GM20000 (cell line): ENCODE data around the gene PYGO2.
A peak's percentile ranks its signal among the peaks of the same experiment; 100 is the strongest.

ENCODE experiments used
- DNase-seq: peaks from one replicate; pipeline ENCODE4 v3.0.0; 2012; ENCODE audit warnings: low spot score
- TF ChIP-seq, protein P1 (sequence below): IDR thresholded peaks from 2 replicates; pipeline ENCODE4 v1.5.1; 2012; ENCODE audit warnings: mild to moderate bottlenecking, control low read depth; ENCODE audit errors: extremely low read depth, missing control alignments

PYGO2 gene

DNA sequence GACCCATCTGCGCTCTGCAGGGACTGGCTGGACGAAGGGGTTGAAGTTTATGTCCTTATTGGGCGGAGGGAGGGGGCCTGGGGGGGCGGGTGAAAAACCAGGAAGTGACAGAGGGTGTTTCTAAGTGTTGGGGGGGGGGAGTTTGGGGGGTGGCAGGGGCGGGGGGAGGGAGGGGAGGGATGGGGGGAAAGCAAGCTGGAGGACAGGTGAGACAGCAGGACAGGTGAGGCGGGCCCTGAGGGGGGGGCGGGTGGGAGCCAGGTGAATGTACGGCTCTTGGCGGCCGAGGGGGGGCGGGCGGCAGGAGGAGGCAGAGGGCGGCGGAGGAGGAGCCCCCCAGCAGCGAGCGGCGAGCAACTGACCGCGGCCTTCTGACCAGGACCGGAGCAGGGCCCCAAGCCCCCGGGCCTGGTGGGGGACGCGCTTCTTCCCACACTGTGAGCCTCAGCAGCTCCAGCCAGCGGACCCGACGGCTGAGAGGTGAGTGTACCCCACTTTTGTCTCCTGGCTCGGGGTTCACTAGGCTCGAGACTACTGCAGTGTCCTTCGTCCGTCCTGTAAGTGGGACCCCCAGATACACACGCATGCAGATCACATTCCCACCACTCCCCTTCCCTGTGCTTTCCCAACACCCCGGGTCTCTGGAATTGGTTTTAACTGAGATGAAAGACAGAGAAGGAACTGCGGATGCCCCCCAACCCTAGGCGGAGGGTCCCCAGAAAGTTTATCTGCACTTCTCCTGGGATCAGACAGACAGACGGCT, 41.1 kb upstream of the PYGO2 start, which contains the start of gene ZBTB7B:
Gene ZBTB7B, plus strand, starts transcription at position 339 of the 763 bp plus-strand sequence. CDS start 11,859 bp downstream, outside the sequence.
- DNase-seq = peak; percentile 81
- TF ChIP-seq, protein P1, sequence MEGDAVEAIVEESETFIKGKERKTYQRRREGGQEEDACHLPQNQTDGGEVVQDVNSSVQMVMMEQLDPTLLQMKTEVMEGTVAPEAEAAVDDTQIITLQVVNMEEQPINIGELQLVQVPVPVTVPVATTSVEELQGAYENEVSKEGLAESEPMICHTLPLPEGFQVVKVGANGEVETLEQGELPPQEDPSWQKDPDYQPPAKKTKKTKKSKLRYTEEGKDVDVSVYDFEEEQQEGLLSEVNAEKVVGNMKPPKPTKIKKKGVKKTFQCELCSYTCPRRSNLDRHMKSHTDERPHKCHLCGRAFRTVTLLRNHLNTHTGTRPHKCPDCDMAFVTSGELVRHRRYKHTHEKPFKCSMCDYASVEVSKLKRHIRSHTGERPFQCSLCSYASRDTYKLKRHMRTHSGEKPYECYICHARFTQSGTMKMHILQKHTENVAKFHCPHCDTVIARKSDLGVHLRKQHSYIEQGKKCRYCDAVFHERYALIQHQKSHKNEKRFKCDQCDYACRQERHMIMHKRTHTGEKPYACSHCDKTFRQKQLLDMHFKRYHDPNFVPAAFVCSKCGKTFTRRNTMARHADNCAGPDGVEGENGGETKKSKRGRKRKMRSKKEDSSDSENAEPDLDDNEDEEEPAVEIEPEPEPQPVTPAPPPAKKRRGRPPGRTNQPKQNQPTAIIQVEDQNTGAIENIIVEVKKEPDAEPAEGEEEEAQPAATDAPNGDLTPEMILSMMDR = no peak

DNA sequence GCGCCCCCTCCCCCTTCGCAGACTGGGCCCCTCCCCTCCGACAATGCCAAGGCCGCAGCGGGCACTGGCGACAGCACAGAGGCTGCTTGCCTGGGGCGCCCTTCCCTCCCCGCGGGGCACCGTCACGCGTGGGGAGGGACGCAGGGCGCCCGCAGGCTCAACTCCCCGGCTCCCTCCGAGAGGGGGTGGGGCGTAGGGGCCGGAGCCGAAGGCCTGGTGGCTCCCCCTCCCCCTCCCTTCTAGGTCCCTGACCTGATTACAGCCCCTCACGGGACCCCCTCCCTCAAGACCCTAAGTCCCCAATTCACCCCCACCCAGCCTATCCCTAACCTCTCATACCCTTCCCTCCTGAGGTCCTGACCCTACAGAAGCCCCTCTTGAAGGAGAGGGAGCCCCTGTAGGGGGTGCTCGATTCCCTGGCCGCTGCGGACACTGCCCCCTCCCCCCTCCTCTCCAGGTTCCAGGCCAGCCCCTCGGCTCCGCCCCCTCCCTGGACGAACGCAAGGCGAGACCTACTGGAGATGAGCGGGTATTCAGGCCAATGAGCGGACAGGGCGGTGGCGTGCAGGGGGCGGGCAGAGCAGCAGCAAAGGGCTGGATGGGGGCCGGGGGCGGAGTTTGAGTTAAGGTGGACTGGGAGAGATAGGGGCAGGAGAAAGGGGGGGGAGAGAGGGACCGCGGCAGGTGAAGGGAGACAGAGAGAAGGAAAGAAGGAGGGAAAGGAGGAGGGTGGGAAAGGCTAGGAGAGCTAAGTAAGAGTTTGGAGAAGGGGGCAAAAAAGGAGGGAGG, 40.3 kb upstream of the PYGO2 start:
- DNase-seq = peak; percentile 99
- TF ChIP-seq, protein P1 = peak; percentile 47

DNA sequence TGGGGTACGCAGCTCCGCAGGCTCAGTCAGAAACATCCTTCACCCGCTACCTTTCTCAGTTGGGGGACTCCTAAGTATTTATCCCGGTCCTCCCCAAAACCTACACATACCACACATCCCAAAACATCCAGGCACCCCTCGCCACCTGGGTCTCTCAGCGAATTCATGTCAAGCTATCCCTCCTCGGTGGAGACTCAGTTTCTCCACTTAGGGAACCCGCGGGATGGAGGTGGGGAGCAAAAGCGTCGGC, 39.8 kb upstream of the PYGO2 start:
- TF ChIP-seq, protein P1 = no peak
- no peak for DNase-seq

DNA sequence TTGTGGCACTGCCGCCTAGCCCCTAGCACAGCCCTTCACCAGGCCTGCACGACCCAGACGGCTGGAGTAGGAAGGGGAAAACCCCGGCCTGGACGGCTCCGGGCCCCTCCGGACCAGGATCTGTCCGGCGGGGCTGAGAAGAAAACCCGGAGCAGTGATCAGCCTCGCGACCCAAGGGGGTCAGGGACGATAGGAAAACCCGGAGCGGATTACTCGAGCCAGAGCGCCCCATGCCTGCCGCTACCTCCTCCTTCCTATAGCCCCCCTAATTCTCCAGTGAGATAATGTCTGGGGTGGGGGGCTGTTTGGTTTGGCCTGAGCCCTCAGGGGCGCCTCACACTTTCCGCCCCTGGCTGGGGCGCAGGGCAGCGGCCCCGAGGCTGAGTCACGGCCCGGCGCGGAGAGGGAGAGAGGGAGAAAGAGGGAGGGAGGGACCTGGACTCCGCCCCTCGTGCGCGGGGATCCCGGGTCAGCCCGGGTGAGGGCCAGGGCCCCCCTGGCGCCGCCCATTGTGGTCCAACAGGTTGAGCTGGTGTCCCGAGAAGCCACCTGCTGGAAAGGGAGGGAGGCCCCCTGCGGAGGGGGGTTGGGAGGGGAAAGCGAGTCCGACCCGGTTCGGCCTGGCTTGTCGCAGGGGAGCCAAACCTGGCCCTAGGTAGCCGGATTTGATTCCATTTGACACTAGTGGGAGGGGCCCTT, 39.3 kb upstream of the PYGO2 start:
- peak; percentile 90 for DNase-seq
- TF ChIP-seq, protein P1 = no peak

DNA sequence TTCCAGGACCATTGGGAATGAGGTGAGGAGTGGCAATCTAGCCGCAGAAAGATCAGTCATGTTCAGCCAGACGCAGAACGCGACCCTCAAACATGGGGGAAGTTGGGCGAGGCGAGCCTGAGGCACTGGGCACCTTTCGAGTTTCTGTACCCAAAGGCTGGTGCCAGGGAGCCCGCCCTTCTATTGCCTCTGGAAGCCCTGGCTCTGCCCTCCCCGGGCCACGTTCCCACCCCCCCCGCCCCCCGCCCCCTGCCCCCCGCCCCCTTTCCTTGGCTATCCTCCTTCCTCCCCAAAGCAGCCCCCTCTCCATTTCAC, 38.8 kb upstream of the PYGO2 start:
- TF ChIP-seq, protein P1 = no peak
- no peak for DNase-seq

DNA sequence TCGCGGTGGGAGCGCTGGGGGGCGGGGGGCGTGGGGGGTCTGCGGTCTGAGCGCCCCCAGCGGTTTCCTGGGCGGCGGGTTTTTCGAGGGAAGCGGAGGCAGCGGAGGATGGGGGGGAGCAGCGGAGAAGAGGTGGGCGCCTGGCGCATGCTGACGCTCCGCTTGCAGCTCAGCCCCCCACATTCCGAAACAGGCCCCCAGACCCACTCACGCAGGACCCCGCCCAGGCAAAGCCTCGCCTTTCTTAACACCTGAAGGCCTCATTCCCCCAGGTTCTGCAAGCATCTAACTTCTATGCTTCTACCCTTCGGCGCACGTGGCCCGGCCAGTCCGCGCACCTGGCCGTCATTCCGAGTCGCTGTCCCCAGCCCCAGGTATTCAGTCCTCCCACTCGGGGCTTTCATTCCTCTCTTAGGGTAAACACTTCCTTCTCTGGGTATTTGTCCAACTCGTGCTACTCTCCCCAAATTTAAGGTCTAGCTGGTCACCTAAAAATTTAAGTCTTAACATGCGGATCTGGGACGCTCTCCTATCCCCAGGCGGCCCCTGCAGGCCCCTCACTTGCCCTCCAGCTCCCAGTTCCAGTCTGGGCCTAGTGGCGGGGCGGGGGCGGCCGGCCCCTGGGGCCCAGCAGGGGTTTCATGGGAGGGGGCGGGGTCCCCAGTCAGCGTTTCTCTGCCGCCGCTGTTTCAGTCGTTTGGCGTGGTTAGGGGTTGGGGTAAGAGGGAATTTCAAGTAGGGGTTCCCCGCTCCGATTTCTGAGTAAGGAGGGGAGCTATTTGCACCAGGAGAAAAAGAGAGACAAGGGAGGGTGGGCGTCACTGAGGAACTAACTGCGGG, 38.2 kb upstream of the PYGO2 start:
- TF ChIP-seq, protein P1 = no peak
- DNase-seq = peak; percentile 82
